NB4 (cell line): ENCODE results near the gene RASAL2.

ENCODE experiments used
- DNase-seq: peaks from one replicate; pipeline ENCODE4 v3.0.0; 2010; ENCODE audit warnings: low read depth
- H3K4me3 ChIP-seq: one replicate; pipeline ENCODE4 v1.5.1; 2011; ENCODE audit warnings: mild to moderate bottlenecking, low read depth, low read length, moderate library complexity
- CTCF ChIP-seq: IDR thresholded peaks from one replicate; pipeline ENCODE4 v1.5.1; 2012; ENCODE audit warnings: low read depth, low read length
- MYC ChIP-seq: IDR thresholded peaks from 2 replicates; pipeline ENCODE4 v1.6.1; 2011; ENCODE audit warnings: low read depth, low read length
- POLR2A ChIP-seq: IDR thresholded peaks from 2 replicates; pipeline ENCODE4 v1.6.1; 2011; ENCODE audit warnings: mild to moderate bottlenecking; ENCODE audit not compliant: insufficient read length; ENCODE audit errors: extremely low read depth
- TF ChIP-seq, protein P1 (sequence below): IDR thresholded peaks from 2 replicates; pipeline ENCODE4 v1.6.1; 2011; ENCODE audit warnings: low read depth, low read length

The RASAL2 gene

DNA sequence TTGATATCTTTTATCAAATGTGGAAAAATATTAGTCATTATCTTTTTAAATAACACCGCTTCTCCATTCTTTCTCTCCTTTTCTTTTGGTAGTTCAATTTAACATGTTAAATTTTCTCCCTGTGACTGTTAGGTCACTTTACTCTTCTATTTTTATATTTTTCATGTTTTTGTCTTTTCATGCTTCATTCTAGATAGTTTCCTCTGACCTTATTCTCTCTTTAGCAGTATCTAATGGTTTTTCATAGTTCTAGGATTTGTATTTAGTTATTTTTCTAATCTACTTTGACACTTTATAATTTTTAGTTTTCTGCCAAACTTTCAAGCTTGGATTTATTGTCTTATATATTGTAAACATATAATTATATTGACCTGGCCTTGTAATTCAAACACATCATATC is 116.0 kb downstream of the RASAL2 start:
- H3K4me3 ChIP-seq = no peak overlapping the region
- TF ChIP-seq, protein P1, sequence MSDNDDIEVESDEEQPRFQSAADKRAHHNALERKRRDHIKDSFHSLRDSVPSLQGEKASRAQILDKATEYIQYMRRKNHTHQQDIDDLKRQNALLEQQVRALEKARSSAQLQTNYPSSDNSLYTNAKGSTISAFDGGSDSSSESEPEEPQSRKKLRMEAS = no peak
- TF ChIP-seq CTCF (no peak), MYC (no peak), POLR2A (no peak)
- DNase-seq = no peak

- DNase-seq = no peak
- H3K4me3 ChIP-seq = no peak overlapping the region
- TF ChIP-seq POLR2A = no peak
- no peak for TF ChIP-seq MYC
- no peak for TF ChIP-seq CTCF
- TF ChIP-seq, protein P1 = no peak
Measured at GRCh38 chr1:178218550-178218949, 124.6 kb downstream of the RASAL2 start.

DNA sequence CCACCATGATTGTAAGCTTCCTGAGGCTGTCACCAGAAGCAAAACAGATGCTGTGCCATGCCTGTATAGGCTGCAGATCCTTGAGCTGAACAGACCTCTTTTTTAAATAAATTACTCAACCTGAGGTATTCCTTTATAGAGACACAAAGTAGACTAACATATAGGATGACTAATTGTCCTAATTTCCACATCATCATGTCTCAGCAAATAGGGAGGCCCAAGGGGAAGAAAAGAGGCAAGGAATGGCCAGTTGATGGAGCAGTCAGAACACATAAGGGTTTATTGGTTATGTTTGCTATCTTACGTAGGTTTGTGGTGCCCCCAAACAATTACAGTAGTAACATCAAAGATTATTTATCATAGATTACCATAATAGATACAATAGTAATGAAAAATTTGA is 126.2 kb downstream of the RASAL2 start:
- no peak overlapping the region for H3K4me3 ChIP-seq
- TF ChIP-seq POLR2A (no peak), MYC (no peak), CTCF (no peak)
- TF ChIP-seq, protein P1 = no peak
- DNase-seq = peak; percentile 29

DNA sequence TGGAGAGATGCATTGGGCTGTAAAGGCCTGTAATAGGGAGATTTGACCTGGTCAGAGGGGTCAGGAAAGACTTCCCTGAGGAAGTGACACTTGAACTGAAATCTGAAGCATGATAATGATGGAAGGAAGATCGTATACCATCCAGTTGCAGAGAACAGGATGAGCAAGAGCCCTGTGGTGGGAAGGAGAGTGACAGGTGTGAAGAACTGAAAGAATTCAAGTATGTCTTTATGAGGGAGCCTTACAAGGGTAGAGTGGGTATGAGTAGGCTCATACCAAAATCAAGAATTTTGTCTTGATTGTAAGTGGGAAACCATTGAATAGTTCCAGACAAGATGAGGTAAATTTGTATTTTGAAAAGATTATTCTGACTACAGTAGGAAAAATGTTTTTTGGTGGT is 129.4 kb downstream of the RASAL2 start:
- no peak overlapping the region for H3K4me3 ChIP-seq
- no peak for DNase-seq
- TF ChIP-seq MYC (no peak), POLR2A (no peak), CTCF (no peak)
- TF ChIP-seq, protein P1 = no peak

DNA sequence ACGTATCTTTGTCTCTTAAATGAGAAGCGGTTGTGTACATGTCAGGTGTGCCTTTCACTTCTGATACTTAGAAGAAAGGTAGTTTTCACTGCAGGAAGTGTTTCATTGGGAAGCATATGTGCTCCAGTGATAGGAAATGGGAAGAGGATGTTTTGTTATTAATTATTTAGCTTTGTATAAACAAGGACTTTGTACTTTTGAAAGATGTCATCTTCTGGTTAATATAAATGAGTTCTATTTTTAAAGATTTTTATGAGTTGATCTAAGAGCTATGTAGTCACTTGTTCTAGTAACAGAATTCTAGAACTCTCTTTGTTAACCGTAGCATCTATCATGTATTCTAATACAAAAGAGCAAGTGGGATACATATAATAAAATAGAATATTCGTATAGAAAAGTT is 130.5 kb downstream of the RASAL2 start:
- DNase-seq = no peak

More for the DNA sequence above, 130.5 kb downstream of the RASAL2 start:
- TF ChIP-seq MYC (no peak), CTCF (no peak), POLR2A (no peak)
- TF ChIP-seq, protein P1 = no peak
- no peak overlapping the region for H3K4me3 ChIP-seq
